ELF-1 (cell line): ENCODE results near the gene PLEKHA5.
"Not testable (repeated sequence)": the region's sequence is repeated elsewhere in the genome, so short reads cannot be mapped to it uniquely, and the experiment has no call there.

ENCODE experiments used
- DNase-seq: peaks from one replicate; pipeline ENCODE4 v3.0.0-alpha.2; 2016; ENCODE audit warnings: low read depth, low spot score

PLEKHA5 gene

GRCh38 chr12:19129486-19130223 lies at the start of gene PLEKHA5:
PLEKHA5 (plus strand) TSS chr12:19129733; CDS start chr12:19129800, 67 bp downstream.
- peak; percentile 61 for DNase-seq

GRCh38 chr12:19080918-19081317 lies 48.6 kb upstream of the PLEKHA5 start:
- DNase-seq = no peak

- DNase-seq = no peak
These were observed 47.1 kb upstream of the PLEKHA5 start for GRCh38 chr12:19082365-19082911.

- DNase-seq = no peak
These were observed 45.0 kb upstream of the PLEKHA5 start for GRCh38 chr12:19084547-19084946.

GRCh38 chr12:19085090-19085489 lies 44.4 kb upstream of the PLEKHA5 start:
- no peak for DNase-seq

- DNase-seq = no peak
These were observed 40.9 kb upstream of the PLEKHA5 start for GRCh38 chr12:19088606-19089005.

- not testable (repeated sequence) for DNase-seq
These were observed 37.1 kb upstream of the PLEKHA5 start for GRCh38 chr12:19092482-19092881.

- no peak for DNase-seq
These were observed 36.3 kb upstream of the PLEKHA5 start for GRCh38 chr12:19093218-19093617.

- DNase-seq = no peak
These were observed 34.2 kb upstream of the PLEKHA5 start for GRCh38 chr12:19095331-19095730.

- DNase-seq = no peak
These were observed 33.6 kb upstream of the PLEKHA5 start for GRCh38 chr12:19095756-19096480.

GRCh38 chr12:19105463-19105862 lies 24.1 kb upstream of the PLEKHA5 start:
- no peak for DNase-seq

- no peak for DNase-seq
These were observed 21.8 kb upstream of the PLEKHA5 start for GRCh38 chr12:19107750-19108149.

GRCh38 chr12:19110221-19110940 lies 19.2 kb upstream of the PLEKHA5 start:
- no peak for DNase-seq

- no peak for DNase-seq
These were observed 16.1 kb upstream of the PLEKHA5 start for GRCh38 chr12:19113464-19113863.

GRCh38 chr12:19115285-19115684 lies 14.2 kb upstream of the PLEKHA5 start:
- no peak for DNase-seq

GRCh38 chr12:19119440-19119839 lies 10.1 kb upstream of the PLEKHA5 start:
- no peak for DNase-seq

- no peak for DNase-seq
These were observed 8.7 kb upstream of the PLEKHA5 start for GRCh38 chr12:19120795-19121194.

GRCh38 chr12:19121449-19122018 lies 8.0 kb upstream of the PLEKHA5 start:
- DNase-seq = no peak

GRCh38 chr12:19125325-19125724 lies 4.2 kb upstream of the PLEKHA5 start:
- DNase-seq = no peak

- no peak for DNase-seq
These were observed 2.3 kb upstream of the PLEKHA5 start for GRCh38 chr12:19127270-19127669.

- DNase-seq = no peak
These were observed 1.0 kb upstream of the PLEKHA5 start for GRCh38 chr12:19128485-19128884.

GRCh38 chr12:19129122-19129485 lies 429 bp upstream of the PLEKHA5 start:
- DNase-seq = peak; percentile 70
